ENCODE data around the gene TBC1D4. TPM values are rescaled to one million over a fixed set of nuclear protein-coding genes. Genes with fewer than 3 reads are reported as not detected.

The TBC1D4 gene
- total and polyA plus RNA-seq, 10 of the 15 experiments (the other 5 are each of a cell fraction or from before 2014, with no cell fraction given): 11.0 to 38.6 (median 25.5) TPM

- H3K4me3 ChIP-seq: no peak overlapping the region
- FAIRE-seq (no peak), DNase-seq (ENCODE audit: low read depth, low spot score) (no peak), ATAC-seq (no peak)
- H3K4me2 ChIP-seq (ENCODE audit: control insufficient read depth, insufficient read depth): no peak overlapping the region
- CTCF ChIA-PET: interaction anchor here (0.5 to 2.3 kb wide), 2 partner anchors 103 to 110 kb away, joined by 3 to 5 read pairs; no protein-coding TSS in a partner anchor
- no peaks in the 10 kb centered on the region for H4K20me1 ChIP-seq (ENCODE audit: control insufficient read depth, insufficient read depth)
- no peaks in the 10 kb centered on the region for H3K27me3 ChIP-seq (replicated peaks in 1 of 2; ENCODE audit: control insufficient read depth in 2 of 2, insufficient read depth in 2 of 2, low read length in 1 of 2)
- no TSS peak for BruUV-seq (replicated peaks)
- no peak overlapping the region for H2AFZ ChIP-seq (ENCODE audit: control insufficient read depth, low read depth, low read length)
- H3K36me3 ChIP-seq (ENCODE audit: control insufficient read depth in 2 of 2, insufficient read depth in 2 of 2, low read length in 1 of 2): peaks cover 0 to 2% of the 10 kb centered on the region in 2 experiments; a peak in 1 of 4 replicates
- no peaks in the 10 kb centered on the region for H3K9me3 ChIP-seq (replicated peaks; ENCODE audit: control insufficient read depth, insufficient read depth, low read length)
- RAD21 ChIA-PET (ENCODE audit: unreplicated experiment): interaction anchor here (1.1 kb wide), 1 partner anchor 12 kb away, joined by 3 read pairs; no protein-coding TSS in a partner anchor
- H3K79me2 ChIP-seq (ENCODE audit: control insufficient read depth, insufficient read depth, low read length): no peaks in the 10 kb centered on the region
- no peak overlapping the region for H3K27ac ChIP-seq (ENCODE audit: control insufficient read depth, insufficient read depth)
- in situ Hi-C loops (cut with MboI): no loop called here
- H3K4me1 ChIP-seq (ENCODE audit: control insufficient read depth, insufficient read depth, low read length): peaks cover 14% of the 10 kb centered on the region
- SMC1A ChIA-PET (ENCODE audit: uncharacterized antibody, unreplicated experiment): interaction anchor here (0.9 to 4.0 kb wide), 4 partner anchors 16 to 175 kb away, joined by 3 to 27 read pairs (median 4); no protein-coding TSS in a partner anchor
- POLR2A ChIA-PET: interaction anchor here (0.6 to 1.6 kb wide), 3 partner anchors 23 to 1613 kb away, joined by 3 to 4 read pairs (median 4); no protein-coding TSS in a partner anchor
- 43% methylated on average over 5 of the region's 5 CpGs for WGBS (ENCODE audit: insufficient coverage, insufficient replicate concordance, low lambda C conversion rate, missing lambda C conversion rate)
- TF ChIP-seq ZNF384 (IDR thresholded peaks at IDR 0.05; ENCODE audit: borderline replicate concordance, low read depth, low read length) (no peak), PAX8 (IDR thresholded peaks at IDR 0.05) (no peak), HCFC1 (IDR thresholded peaks at IDR 0.05; ENCODE audit: low read length) (no peak), CTCF (IDR thresholded peaks at IDR 0.05 in 2 of 3, conservative IDR thresholded peaks at IDR 0.05 in 1 of 3; ENCODE audit: control insufficient read depth in 2 of 3, extremely low read depth in 1 of 3, insufficient read depth in 1 of 3, low read depth in 3 of 3, low read length in 3 of 3) (no peak), ATF3 (IDR thresholded peaks at IDR 0.05; ENCODE audit: borderline replicate concordance, extremely low read depth, low read depth, low read length) (no peak), SUZ12 (IDR thresholded peaks at IDR 0.05; ENCODE audit: unreplicated experiment) (no peak), ZNF207 (IDR thresholded peaks at IDR 0.05; ENCODE audit: borderline replicate concordance) (no peak), TBL1XR1 (IDR thresholded peaks at IDR 0.05; ENCODE audit: low read depth, low read length) (no peak), LARP7 (IDR thresholded peaks at IDR 0.05) (no peak), USF1 (IDR thresholded peaks at IDR 0.05; ENCODE audit: borderline replicate concordance, extremely low read length, insufficient read depth, low read depth, low read length) (no peak), ZNF24 (IDR thresholded peaks at IDR 0.05) (no peak), NR2C2 (IDR thresholded peaks at IDR 0.05; ENCODE audit: borderline replicate concordance, control insufficient read depth, insufficient read length, low read depth) (no peak), NFYA (IDR thresholded peaks at IDR 0.05; ENCODE audit: borderline replicate concordance, low read depth, low read length) (no peak), PAX5 (IDR thresholded peaks at IDR 0.05; ENCODE audit: borderline replicate concordance, low read depth, low read length) (no peak), SMAD1 (IDR thresholded peaks at IDR 0.05; ENCODE audit: low read depth, partially characterized antibody) (no peak), RUNX3 (IDR thresholded peaks at IDR 0.05; ENCODE audit: low read length) (no peak), TCF3 (IDR thresholded peaks at IDR 0.05; ENCODE audit: borderline replicate concordance, insufficient read depth, low read depth, low read length) (no peak), MEF2A (IDR thresholded peaks at IDR 0.05; ENCODE audit: insufficient read depth, low read depth, low read length) (no peak), E4F1 (IDR thresholded peaks at IDR 0.05; ENCODE audit: borderline replicate concordance, partially characterized antibody) (no peak), MTA3 (IDR thresholded peaks at IDR 0.05; ENCODE audit: borderline replicate concordance, low read length) (no peak)
- intact Hi-C loops (cut with micrococcal nuclease; ENCODE audit: unreplicated experiment): no loop called here
- no peak overlapping the region for H3K9ac ChIP-seq (ENCODE audit: control insufficient read depth, insufficient read depth, low read length)
These were observed 152.9 kb downstream of the TBC1D4 start for GRCh38 chr13:75329097-75329496.

All from GM12878 (cell line).